Breast epithelium (tissue), 3 donors: Measurements from ENCODE around the gene ITPKB.

ENCODE experiments used
- CTCF ChIP-seq, 3 donors: fragments of 450-650 bp; IDR thresholded peaks; one replicate each; pipeline ENCODE4 v1.5.1; 2016 to 2017; ENCODE audit warnings: antibody characterized with exemption in 3 of 3, mild to moderate bottlenecking in 3 of 3, moderate library complexity in 3 of 3
- POLR2A ChIP-seq: fragments of 450-650 bp; IDR thresholded peaks from one replicate; pipeline ENCODE4 v1.6.1; 2016; ENCODE audit warnings: antibody characterized with exemption, mild to moderate bottlenecking, moderate library complexity
- POLR2AphosphoS5 ChIP-seq, 3 donors: sonication (generic); formaldehyde crosslinking; IDR thresholded peaks; one replicate each; pipeline ENCODE4 v1.6.1; 2017; ENCODE audit warnings: antibody characterized with exemption in 3 of 3

- no peak for TF ChIP-seq CTCF (IDR thresholded peaks at IDR 0.05)
- TF ChIP-seq POLR2A, result no peak
- TF ChIP-seq POLR2AphosphoS5 (IDR thresholded peaks at IDR 0.05), result no peak
These were observed 21.7 kb downstream of the ITPKB start for GRCh38 chr1:226717256-226717909.
